ENCODE results near the gene INSYN2B.

INSYN2B gene

DNA sequence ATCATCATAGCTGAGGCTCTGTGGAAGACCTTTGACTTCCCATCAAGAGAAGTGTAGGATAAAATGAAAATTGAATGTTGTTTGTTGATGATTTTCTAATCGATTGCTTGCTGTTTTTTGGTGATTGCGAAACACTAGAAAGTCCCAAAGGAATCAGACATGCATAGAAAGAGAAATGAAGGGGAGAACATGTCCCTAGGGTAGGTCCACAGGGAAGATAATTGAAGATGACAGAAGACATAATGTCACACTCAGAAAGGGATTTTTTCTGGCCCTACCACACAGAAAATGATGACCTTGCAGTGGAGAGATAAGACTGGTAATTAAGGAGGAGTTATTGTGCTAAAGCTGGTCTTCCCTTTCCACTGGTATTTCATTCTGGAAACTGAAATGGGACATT, 62.8 kb downstream of the INSYN2B start:
- H3K27ac ChIP-seq, result no peak overlapping the region
- H3K36me3 ChIP-seq, result no peaks in the 10 kb centered on the region
- no peaks in the 10 kb centered on the region for H3K9me3 ChIP-seq (ENCODE audit: severe bottlenecking)
- no peak overlapping the region for H3K4me3 ChIP-seq (ENCODE audit: low read depth, low read length)
- TF ChIP-seq, protein P1, sequence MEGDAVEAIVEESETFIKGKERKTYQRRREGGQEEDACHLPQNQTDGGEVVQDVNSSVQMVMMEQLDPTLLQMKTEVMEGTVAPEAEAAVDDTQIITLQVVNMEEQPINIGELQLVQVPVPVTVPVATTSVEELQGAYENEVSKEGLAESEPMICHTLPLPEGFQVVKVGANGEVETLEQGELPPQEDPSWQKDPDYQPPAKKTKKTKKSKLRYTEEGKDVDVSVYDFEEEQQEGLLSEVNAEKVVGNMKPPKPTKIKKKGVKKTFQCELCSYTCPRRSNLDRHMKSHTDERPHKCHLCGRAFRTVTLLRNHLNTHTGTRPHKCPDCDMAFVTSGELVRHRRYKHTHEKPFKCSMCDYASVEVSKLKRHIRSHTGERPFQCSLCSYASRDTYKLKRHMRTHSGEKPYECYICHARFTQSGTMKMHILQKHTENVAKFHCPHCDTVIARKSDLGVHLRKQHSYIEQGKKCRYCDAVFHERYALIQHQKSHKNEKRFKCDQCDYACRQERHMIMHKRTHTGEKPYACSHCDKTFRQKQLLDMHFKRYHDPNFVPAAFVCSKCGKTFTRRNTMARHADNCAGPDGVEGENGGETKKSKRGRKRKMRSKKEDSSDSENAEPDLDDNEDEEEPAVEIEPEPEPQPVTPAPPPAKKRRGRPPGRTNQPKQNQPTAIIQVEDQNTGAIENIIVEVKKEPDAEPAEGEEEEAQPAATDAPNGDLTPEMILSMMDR (IDR thresholded peaks at IDR 0.05; ENCODE audit: low read depth, low read length), result no peak
- DNase-seq, result no peak
- H3K27me3 ChIP-seq (ENCODE audit: insufficient read depth, low read depth, severe bottlenecking), result peaks cover 53% of the 10 kb centered on the region

DNA sequence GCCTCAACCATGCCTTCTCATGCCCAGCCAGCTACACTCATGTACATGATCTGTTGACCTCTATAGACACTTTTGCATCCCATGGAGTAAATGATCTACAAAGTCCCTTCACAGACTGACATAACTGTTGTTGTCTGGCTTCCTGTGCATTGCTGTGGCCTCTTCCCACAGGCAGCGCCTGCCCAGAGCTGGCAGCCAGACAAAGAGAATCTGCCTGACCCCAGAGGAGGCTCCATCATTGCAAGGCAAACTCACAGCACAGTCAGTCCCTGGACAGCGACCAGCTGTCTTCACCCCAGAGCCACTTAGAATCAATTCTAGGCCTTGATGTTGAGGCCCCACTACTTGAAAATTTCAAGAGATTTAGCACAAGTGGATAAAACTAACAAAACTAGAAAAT, 65.5 kb downstream of the INSYN2B start:
- no peak overlapping the region for H3K4me3 ChIP-seq (ENCODE audit: low read depth, low read length)
- TF ChIP-seq, protein P1 (IDR thresholded peaks at IDR 0.05; ENCODE audit: low read depth, low read length), result no peak
- no peaks in the 10 kb centered on the region for H3K9me3 ChIP-seq (ENCODE audit: severe bottlenecking)
- H3K27me3 ChIP-seq (ENCODE audit: insufficient read depth, low read depth, severe bottlenecking), result peaks cover 56% of the 10 kb centered on the region
- DNase-seq, result no peak
- H3K27ac ChIP-seq, result no peak overlapping the region
- H3K36me3 ChIP-seq, result no peaks in the 10 kb centered on the region

DNA sequence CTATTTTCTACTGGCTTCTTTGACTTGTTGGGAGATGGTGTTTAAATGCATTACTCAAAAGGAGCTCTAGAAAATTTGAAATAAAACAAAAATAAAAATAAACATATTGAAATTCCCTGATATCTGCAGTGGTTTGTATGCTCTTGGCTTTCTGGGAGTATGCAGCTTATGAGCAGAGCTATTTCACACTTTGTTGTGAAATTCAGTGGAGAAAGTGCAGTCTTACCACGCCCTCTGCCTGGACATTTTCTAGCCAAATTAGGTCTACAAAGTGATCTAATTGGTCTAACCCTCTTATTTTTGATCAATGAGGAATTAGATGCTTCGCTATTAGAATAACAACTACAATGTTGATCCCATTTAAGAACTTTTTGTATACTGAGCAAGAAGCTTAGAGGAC, 66.8 kb downstream of the INSYN2B start:
- Histone ChIP-seq H3K4me3 (ENCODE audit: low read depth, low read length) (no peak overlapping the region), H3K9me3 (ENCODE audit: severe bottlenecking) (no peaks in the 10 kb centered on the region), H3K27me3 (ENCODE audit: insufficient read depth, low read depth, severe bottlenecking) (peaks cover 55% of the 10 kb centered on the region), H3K36me3 (no peaks in the 10 kb centered on the region), H3K27ac (no peak overlapping the region)
- no peak for DNase-seq
- TF ChIP-seq, protein P1 (IDR thresholded peaks at IDR 0.05; ENCODE audit: low read depth, low read length), result no peak

- peaks cover 59% of the 10 kb centered on the region for H3K27me3 ChIP-seq (ENCODE audit: insufficient read depth, low read depth, severe bottlenecking)
- H3K4me3 ChIP-seq (ENCODE audit: low read depth, low read length), result no peak overlapping the region
- H3K9me3 ChIP-seq (ENCODE audit: severe bottlenecking), result no peaks in the 10 kb centered on the region
- TF ChIP-seq, protein P1 (IDR thresholded peaks at IDR 0.05; ENCODE audit: low read depth, low read length), result no peak
- no peak for DNase-seq
- H3K27ac ChIP-seq, result no peak overlapping the region
- H3K36me3 ChIP-seq, result no peaks in the 10 kb centered on the region
Observed at GRCh38 chr5:169911448-169912212, 68.7 kb downstream of the INSYN2B start.

DNA sequence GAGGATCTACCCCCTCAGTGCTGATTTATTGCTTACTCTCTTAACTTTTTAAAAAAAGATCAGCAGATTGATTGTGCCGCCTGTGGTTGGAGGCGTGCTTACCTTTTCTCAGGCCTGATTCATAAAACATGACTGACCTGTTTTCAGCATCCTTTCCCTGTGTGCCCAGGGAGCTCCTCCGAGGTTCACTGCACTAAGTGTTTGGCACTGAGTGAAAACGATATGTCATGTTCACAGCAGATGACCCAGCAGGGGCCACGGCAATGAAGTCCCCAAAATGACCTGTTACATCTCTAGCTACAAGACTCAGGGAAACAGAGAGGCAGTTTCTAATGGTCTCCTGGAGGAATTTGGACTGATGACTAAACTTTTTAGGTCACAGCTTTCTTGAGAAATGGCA, 69.9 kb downstream of the INSYN2B start:
- H3K27me3 ChIP-seq (ENCODE audit: insufficient read depth, low read depth, severe bottlenecking), result peaks cover 61% of the 10 kb centered on the region
- TF ChIP-seq, protein P1 (IDR thresholded peaks at IDR 0.05; ENCODE audit: low read depth, low read length), result no peak
- H3K9me3 ChIP-seq (ENCODE audit: severe bottlenecking), result no peaks in the 10 kb centered on the region
- H3K4me3 ChIP-seq (ENCODE audit: low read depth, low read length), result no peak overlapping the region
- DNase-seq, result no peak
- no peak overlapping the region for H3K27ac ChIP-seq
- H3K36me3 ChIP-seq, result no peaks in the 10 kb centered on the region

DNA sequence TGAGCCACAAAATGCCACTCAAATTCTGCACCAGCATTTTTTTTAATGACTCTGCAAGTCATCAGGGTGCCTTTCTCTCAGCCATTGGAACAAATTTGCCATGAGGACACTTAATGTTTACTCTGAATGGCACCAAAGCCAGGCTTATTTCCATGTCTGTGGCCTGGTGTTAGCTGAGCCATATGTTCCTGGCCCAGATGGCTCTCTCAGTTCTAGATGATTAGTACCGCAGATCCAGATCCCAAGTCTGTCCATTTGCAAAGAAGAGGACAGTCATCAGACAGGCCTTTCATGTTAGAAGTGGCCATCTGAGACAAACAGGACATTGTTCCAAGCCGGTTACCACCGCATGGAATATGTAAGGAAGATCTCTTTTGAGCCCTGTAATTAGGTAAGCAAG, 70.3 kb downstream of the INSYN2B start:
- Histone ChIP-seq H3K27ac (no peak overlapping the region), H3K9me3 (ENCODE audit: severe bottlenecking) (no peaks in the 10 kb centered on the region)
- TF ChIP-seq, protein P1 (IDR thresholded peaks at IDR 0.05; ENCODE audit: low read depth, low read length), result no peak

More for the DNA sequence above, 70.3 kb downstream of the INSYN2B start:
- Histone ChIP-seq H3K36me3 (no peaks in the 10 kb centered on the region), H3K27me3 (ENCODE audit: insufficient read depth, low read depth, severe bottlenecking) (peaks cover 62% of the 10 kb centered on the region), H3K4me3 (ENCODE audit: low read depth, low read length) (no peak overlapping the region)
- DNase-seq, result no peak
